NCI-H69 (cell line): ENCODE measurements around the gene ONECUT1.
A peak's percentile ranks its signal among the peaks of the same experiment; 100 is the strongest.

Source experiments
- DNase-seq: peaks from one replicate; lab custom pipeline; 2025; lab: John Stamatoyannopoulos, UW

ONECUT1 gene

GRCh38 chr15:52796753-52797520, 6.8 kb upstream of the ONECUT1 start:
- DNase-seq = no peak

DNA sequence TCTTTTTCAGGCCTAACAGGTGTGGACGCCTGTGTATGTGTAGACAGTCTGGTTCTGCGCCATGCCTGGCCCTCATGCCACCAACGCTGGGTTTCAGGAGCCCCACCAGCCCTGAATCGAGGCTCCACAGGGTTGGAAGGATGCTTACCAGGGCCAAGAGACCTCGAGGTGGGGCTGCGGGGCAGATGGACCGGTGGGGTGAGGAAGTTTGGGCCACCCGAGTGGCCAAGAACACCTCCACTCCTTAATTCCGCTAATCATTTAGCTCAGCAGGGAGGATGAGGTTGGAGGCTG, 6.0 kb upstream of the ONECUT1 start:
- DNase-seq = no peak

- DNase-seq = no peak
Observed at GRCh38 chr15:52795464-52796227, 5.5 kb upstream of the ONECUT1 start.

DNA sequence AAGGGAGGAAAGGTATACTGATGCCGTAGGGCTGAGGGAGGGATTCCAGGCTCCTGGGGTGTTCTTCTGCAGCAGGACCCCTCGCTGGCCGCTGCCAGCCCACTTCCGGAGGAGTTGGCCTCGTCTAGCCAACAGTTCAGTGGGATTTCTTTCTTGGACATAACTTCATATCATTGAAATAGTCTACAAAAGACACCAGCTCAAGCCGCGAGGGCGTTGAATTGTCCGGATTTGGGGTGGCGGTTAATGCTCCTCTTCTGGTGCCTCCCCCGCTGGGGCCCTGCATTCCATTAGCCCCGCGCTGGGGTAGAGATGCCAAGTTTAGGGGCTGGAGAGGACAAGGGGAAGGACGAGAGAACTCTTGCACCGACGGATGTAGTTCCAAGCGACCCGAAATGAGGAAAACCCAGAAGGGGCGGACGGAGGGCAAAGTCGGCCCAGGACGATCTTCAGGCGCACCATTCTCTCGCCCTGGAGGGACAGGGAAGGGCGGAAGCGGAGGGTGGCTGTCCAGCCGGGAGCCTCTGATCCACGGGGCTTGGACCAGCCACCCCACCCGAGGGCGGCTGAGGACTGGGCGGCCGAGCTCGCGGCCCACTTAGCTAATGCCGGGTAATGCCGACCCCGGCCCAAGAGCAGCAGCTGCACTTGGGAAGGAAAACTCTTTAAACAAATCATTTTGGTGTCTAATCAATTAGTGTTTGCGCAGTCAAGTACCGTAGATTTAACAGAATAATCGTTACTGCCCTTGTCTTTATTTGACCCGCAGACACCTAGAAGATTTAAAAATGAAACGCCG, 4.7 kb upstream of the ONECUT1 start:
- DNase-seq = no peak

DNA sequence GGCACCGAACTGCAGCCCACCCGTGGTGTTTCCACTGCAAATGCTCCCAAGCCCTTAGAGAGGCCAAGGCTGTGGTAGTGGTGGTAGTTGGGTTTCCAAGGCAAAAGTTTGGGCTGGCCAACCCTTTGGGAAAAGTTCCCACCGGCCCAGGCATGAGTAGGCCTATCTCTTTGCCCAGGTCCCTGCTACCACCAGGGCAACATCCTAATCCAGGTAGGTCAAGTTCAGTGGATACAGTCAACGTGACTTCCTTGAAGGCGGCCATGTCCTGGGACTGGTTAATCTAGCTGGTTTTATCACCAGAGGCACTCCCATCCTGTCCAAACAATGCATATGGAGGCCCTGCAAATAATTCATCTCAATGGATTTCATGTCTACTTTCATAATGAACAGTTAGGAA, 1.6 kb upstream of the ONECUT1 start:
- DNase-seq = no peak

DNA sequence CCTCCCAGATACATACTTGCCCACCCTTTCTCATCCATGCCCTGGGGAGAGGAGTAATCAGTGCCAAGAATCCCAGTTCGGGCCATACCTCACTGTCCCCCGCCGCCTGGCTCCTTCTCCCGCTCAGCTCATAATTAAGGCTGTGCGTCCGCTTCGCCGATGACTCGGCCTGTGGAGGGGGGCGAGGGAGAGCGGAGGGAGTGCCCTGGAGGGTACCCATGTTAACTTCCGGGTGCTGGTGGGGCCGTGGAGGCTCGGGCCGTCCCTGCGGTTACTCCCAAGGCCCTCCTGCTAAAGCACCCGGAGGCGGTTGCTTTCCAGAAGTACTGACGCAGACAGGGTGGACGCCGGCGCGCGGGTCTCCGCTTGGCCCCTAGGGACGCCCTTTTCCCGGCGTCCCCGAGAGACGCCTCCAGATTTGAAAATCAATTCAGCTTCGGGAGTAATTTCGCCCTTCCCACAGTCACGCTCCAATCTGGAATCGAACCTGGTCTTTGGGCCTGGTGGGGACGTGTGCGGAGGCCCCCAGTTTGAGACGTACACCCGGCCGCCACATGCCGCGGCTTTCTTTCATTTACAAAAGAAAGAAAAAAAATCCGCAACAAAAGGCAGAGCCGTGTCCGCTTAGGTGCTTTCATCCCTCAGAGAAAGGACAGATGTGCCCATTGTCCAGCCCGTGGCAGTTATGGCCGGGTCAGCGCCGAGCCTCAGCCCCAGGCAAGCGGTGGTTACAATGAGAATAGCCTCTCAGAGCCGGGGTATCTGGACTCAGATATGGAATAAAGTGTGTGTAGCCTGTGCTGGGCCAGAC, 1.0 kb upstream of the ONECUT1 start:
- DNase-seq = peak; percentile 86

- peak; percentile 75 for DNase-seq
Observed at GRCh38 chr15:52789601-52790168, 451 bp downstream of the ONECUT1 start.

DNA sequence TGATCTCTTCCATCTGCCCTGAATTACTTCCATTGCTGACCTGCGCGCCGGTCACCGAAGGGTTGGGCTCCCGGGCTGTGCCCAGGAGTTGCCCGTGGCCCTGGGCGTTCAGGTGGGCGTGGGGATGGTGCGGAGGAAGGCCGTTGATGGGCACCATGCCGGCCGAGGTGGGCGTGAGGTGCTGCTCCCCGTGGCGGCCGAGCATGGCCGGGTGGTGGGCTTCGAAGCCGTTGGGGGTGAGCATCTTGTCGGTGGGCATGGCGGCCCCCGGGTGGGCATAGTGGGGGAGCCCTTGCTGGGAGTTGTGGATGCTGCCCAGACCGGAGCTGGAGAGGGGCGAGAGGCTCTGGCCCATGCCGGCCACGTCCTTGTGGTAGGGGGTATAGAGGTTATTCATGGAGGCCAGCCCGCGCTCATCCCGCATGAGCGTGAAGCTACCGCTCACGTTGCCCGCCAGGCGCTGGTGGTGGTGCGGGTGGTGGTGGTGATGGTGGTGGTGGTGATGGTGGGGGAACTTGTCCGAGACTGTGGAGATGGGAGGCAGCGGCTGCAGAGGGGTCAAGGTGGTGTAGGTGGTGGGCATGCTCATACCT, 1.0 kb downstream of the ONECUT1 start:
- DNase-seq = peak; percentile 44

- peak; percentile 46 for DNase-seq
Observed at GRCh38 chr15:52788099-52788986, 1.8 kb downstream of the ONECUT1 start.

DNA sequence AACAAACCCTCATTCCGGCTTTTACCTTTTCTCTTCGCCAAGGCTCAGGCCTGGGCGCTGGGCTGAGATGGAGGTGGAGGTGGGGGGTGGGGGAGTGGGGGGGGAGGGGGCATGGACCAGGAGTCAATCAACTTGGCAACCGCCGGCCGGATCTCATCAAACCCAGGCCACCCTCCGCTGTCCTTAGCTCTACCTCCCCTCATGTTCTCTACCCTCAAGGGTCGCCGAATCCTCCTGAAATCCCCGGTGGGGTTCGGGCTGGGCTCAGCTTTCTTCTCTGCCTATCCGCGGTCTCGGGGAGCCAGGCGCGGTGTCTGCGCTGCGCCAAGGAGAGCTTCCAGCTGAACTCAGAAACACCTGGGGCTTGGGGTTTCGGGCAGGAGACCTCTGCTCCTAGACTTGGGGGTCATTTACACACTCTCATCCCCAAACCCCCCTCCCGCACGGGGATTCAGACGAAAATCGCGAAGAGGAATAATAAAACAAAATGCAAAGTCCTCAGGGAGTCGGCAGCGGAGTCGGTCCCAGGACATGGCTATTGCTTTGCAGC, 2.5 kb downstream of the ONECUT1 start:
- DNase-seq = no peak

GRCh38 chr15:52787123-52787503, 3.0 kb downstream of the ONECUT1 start:
- no peak for DNase-seq

- no peak for DNase-seq
Observed at GRCh38 chr15:52786436-52787122, 3.6 kb downstream of the ONECUT1 start.

DNA sequence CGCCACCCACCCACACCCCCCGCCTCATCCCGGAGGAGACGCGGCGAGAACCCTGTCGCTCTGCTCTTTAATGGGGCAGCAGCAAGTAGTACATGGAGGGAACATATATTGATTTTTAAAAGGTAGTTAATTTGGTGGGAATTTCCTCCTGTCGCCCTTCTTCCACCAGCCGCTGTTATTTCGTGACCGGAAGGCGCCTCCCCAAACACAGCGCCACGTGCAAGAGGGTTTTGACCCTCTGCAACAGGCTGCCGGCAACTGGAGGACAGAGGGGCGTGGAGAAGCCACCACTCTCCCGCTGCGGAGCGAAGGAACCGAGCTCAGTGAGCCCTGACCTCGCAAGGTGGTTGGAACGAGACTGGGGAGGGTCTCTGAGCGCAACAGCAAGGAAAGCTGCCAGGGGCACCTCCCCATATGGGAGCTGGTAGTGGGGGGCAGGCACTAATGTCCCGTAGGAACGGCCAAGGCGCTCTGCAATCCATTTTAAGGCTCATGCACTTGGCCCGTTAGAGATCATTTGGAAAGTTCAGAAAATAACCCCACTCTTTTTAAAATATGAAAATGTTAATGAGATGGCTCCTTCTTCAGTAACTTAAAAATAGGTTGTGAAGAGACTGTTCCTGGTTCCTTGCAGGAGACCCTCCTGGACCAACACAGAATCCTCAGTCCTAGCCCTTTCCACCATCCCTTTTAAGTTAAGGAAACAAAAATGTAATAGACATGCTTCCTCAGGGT, 4.3 kb downstream of the ONECUT1 start:
- no peak for DNase-seq

- DNase-seq = no peak
Observed at GRCh38 chr15:52784799-52785671, 5.1 kb downstream of the ONECUT1 start.

- DNase-seq = no peak
Observed at GRCh38 chr15:52783929-52784798, 6.0 kb downstream of the ONECUT1 start.

GRCh38 chr15:52783191-52783829, 6.8 kb downstream of the ONECUT1 start:
- DNase-seq = no peak
